HEK293 (cell line): ENCODE results near the gene SMPX.

Source experiments
- CTCF ChIA-PET: fragments of 350-600 bp; formaldehyde crosslinking; extraction: SDS; loops from one replicate; lab custom pipeline; 2021; ENCODE audit warnings: antibody characterized with exemption; lab: Yijun Ruan, JAX
- POLR2A ChIA-PET: fragments of 300-600 bp; formaldehyde crosslinking; extraction: SDS; loops from one replicate; lab custom pipeline; 2020; ENCODE audit warnings: antibody characterized with exemption, inconsistent platforms; lab: Yijun Ruan, JAX
- H3K27ac ChIP-seq: fragments of 200-500 bp; sonication (Bioruptor generic); 2 replicates; pipeline ENCODE4 v1.5.1; 2014; ENCODE audit warnings: low read depth, low read length, control low read depth, inconsistent platforms; ENCODE audit errors: extremely low read depth
- H3K36me3 ChIP-seq, 2 experiments: fragments of 200-500 bp in 1 of 2; sonication (Bioruptor generic) in 1 of 2; 1 replicate in 1 of 2; 2 replicates in 1 of 2; pipeline ENCODE4 v1.5.1; 2014 to 2017; ENCODE audit warnings: inconsistent platforms in 2 of 2, low read length in 2 of 2; ENCODE audit not compliant: control insufficient read depth in 2 of 2, insufficient read depth in 1 of 2
- H3K4me1 ChIP-seq: fragments of 200-500 bp; sonication (Bioruptor generic); 2 replicates; pipeline ENCODE4 v1.5.1; 2014; ENCODE audit warnings: mild to moderate bottlenecking, low read length, inconsistent platforms; ENCODE audit not compliant: control insufficient read depth, insufficient read depth
- H3K4me3 ChIP-seq: 2 replicates; pipeline ENCODE4 v1.5.1; 2011; ENCODE audit warnings: low read depth, mild to moderate bottlenecking, control low read depth, low read length, moderate library complexity
- H3K9me3 ChIP-seq: fragments of 200-500 bp; sonication (Bioruptor generic); 2 replicates; pipeline ENCODE4 v1.5.1; 2014; ENCODE audit warnings: low read depth, low read length, inconsistent platforms; ENCODE audit not compliant: control insufficient read depth, insufficient read depth
- BCL11B ChIP-seq: fragments of 450-650 bp; formaldehyde crosslinking; IDR thresholded peaks from 2 replicates; pipeline ENCODE4 v1.5.1; 2016; ENCODE audit warnings: low read depth, missing biosample characterization, missing genetic modification characterization
- CTCF ChIP-seq: fragments of 450-650 bp; formaldehyde crosslinking; IDR thresholded peaks from 2 replicates; pipeline ENCODE4 v1.5.1; 2016; ENCODE audit warnings: missing biosample characterization, missing genetic modification characterization
- HOXC10 ChIP-seq: sonication (generic); formaldehyde crosslinking; IDR thresholded peaks from 2 replicates; pipeline ENCODE4 v1.8.1; 2023; ENCODE audit warnings: mild to moderate bottlenecking, missing genetic modification reagents
- KLF1 ChIP-seq: fragments of 450-650 bp; formaldehyde crosslinking; IDR thresholded peaks from 2 replicates; pipeline ENCODE4 v1.5.1; 2016; ENCODE audit warnings: missing biosample characterization, missing genetic modification characterization
- MZF1 ChIP-seq: fragments of 450-650 bp; formaldehyde crosslinking; IDR thresholded peaks from 2 replicates; pipeline ENCODE4 v1.5.1; 2017; ENCODE audit warnings: missing biosample characterization, missing genetic modification characterization, borderline replicate concordance
- ZBTB17 ChIP-seq: fragments of 450-650 bp; formaldehyde crosslinking; IDR thresholded peaks from 2 replicates; pipeline ENCODE4 v1.5.1; 2016; ENCODE audit warnings: missing biosample characterization, missing genetic modification characterization
- ZBTB44 ChIP-seq: fragments of 450-650 bp; IDR thresholded peaks from 2 replicates; pipeline ENCODE4 v1.5.1; 2018; ENCODE audit warnings: missing biosample characterization, mild to moderate bottlenecking, missing genetic modification characterization
- ZBTB7A ChIP-seq: fragments of 450-650 bp; formaldehyde crosslinking; IDR thresholded peaks from 2 replicates; pipeline ENCODE4 v1.5.1; 2016; ENCODE audit warnings: low read depth, missing biosample characterization, missing genetic modification characterization
- ZEB2 ChIP-seq: fragments of 450-650 bp; formaldehyde crosslinking; IDR thresholded peaks from 2 replicates; pipeline ENCODE4 v1.5.1; 2016; ENCODE audit warnings: missing biosample characterization, missing genetic modification characterization
- ZFHX2 ChIP-seq: fragments of 450-650 bp; formaldehyde crosslinking; conservative IDR thresholded peaks from 2 replicates; pipeline ENCODE4 v1.5.1; 2016; ENCODE audit warnings: missing biosample characterization, missing genetic modification characterization
- ZNF10 ChIP-seq: fragments of 450-650 bp; formaldehyde crosslinking; IDR thresholded peaks from 2 replicates; pipeline ENCODE4 v1.5.1; 2017; ENCODE audit warnings: missing biosample characterization, missing genetic modification characterization
- ZNF112 ChIP-seq: fragments of 450-650 bp; formaldehyde crosslinking; IDR thresholded peaks from 2 replicates; pipeline ENCODE4 v1.5.0; 2017; ENCODE audit warnings: missing biosample characterization, missing genetic modification characterization
- ZNF114 ChIP-seq: fragments of 450-650 bp; formaldehyde crosslinking; IDR thresholded peaks from 2 replicates; pipeline ENCODE4 v1.5.0; 2017; ENCODE audit warnings: missing biosample characterization, missing genetic modification characterization
- ZNF157 ChIP-seq: fragments of 450-650 bp; formaldehyde crosslinking; IDR thresholded peaks from 2 replicates; pipeline ENCODE4 v1.5.1; 2016; ENCODE audit warnings: missing biosample characterization, missing genetic modification characterization
- ZNF175 ChIP-seq: fragments of 450-650 bp; formaldehyde crosslinking; IDR thresholded peaks from 2 replicates; pipeline ENCODE4 v1.5.1; 2016; ENCODE audit warnings: missing biosample characterization, missing genetic modification characterization
- ZNF19 ChIP-seq: fragments of 450-650 bp; formaldehyde crosslinking; IDR thresholded peaks from 2 replicates; pipeline ENCODE4; 2016; ENCODE audit warnings: missing biosample characterization, missing genetic modification characterization, low read depth
- ZNF214 ChIP-seq: fragments of 450-650 bp; formaldehyde crosslinking; IDR thresholded peaks from 2 replicates; pipeline ENCODE4 v1.5.1; 2017; ENCODE audit warnings: missing biosample characterization, mild to moderate bottlenecking, missing genetic modification characterization, borderline replicate concordance
- ZNF248 ChIP-seq: fragments of 450-650 bp; formaldehyde crosslinking; IDR thresholded peaks from 2 replicates; pipeline ENCODE4 v1.5.1; 2017; ENCODE audit warnings: missing biosample characterization, missing genetic modification characterization
- ZNF555 ChIP-seq: fragments of 450-650 bp; formaldehyde crosslinking; conservative IDR thresholded peaks from 2 replicates; pipeline ENCODE4 v1.5.1; 2017; ENCODE audit warnings: missing biosample characterization, mild to moderate bottlenecking, missing genetic modification characterization, inconsistent platforms
- ZNF623 ChIP-seq: fragments of 450-650 bp; formaldehyde crosslinking; IDR thresholded peaks from 2 replicates; pipeline ENCODE4 v1.5.1; 2016; ENCODE audit warnings: missing biosample characterization, missing genetic modification characterization
- ZNF837 ChIP-seq: fragments of 450-650 bp; formaldehyde crosslinking; IDR thresholded peaks from 2 replicates; pipeline ENCODE4 v1.5.1; 2016; ENCODE audit warnings: missing biosample characterization, missing genetic modification characterization
- TF ChIP-seq, protein P1 (sequence below): fragments of 450-650 bp; formaldehyde crosslinking; IDR thresholded peaks from 2 replicates; pipeline ENCODE4 v1.5.1; 2016; ENCODE audit warnings: missing biosample characterization, missing genetic modification characterization
- TF ChIP-seq, protein P2 (sequence below): fragments of 450-650 bp; formaldehyde crosslinking; IDR thresholded peaks from 2 replicates; pipeline ENCODE4 v1.5.1; 2016; ENCODE audit warnings: missing biosample characterization, missing genetic modification characterization, low read depth
- TF ChIP-seq, protein P3 (sequence below): fragments of 450-650 bp; formaldehyde crosslinking; IDR thresholded peaks from 2 replicates; pipeline ENCODE4 v1.5.1; 2016; ENCODE audit warnings: missing biosample characterization, missing genetic modification characterization
- TF ChIP-seq, protein P4 (sequence below): fragments of 450-650 bp; formaldehyde crosslinking; IDR thresholded peaks from 2 replicates; pipeline ENCODE4 v1.5.1; 2017; ENCODE audit warnings: missing biosample characterization, missing genetic modification characterization

SMPX gene

DNA sequence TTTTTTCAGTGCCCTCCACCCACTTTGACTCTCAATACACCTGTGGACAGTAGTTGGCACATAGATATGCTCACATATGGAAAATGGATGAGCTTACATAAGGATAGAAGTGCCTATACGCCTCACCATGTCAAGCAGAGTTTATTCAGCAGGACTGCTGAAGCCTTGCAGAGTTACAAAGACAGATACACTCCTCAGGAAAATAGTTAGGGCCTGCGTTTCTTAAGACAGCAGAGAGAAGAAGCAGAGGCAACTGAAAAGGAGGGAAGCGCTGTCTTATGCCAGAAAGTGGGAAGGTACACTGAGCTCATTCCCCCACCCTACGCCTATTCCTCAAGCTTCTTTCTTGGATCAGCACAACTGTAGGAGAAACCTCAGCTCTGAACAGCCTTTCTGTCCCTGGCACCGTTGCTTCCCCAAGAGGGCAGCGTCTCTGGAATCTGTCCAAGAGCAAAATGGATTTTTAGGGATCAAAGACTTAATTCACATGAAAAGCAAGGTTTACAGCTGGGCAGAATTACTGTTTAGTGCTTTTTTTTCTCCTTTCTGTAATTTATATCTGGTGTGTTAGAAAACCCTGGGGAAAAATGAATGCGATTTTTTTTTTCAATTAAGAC, 44.2 kb upstream of the SMPX start:
- Histone ChIP-seq H3K36me3 (no peaks in the 10 kb centered on the region), H3K4me1 (peaks cover 4% of the 10 kb centered on the region), H3K9me3 (no peaks in the 10 kb centered on the region), H3K4me3 (no peak overlapping the region), H3K27ac (no peak overlapping the region)
- ChIA-PET POLR2A (no interaction called here), CTCF (interaction anchor here (0.5 to 1.0 kb wide), 2 partner anchors 12 to 61 kb away, joined by 3 to 4 read pairs; no protein-coding TSS in a partner anchor)
- TF ChIP-seq ZBTB7A (no peak), BCL11B (tag by site-specific recombination) (no peak), ZNF214 (no peak), ZNF157 (tag by site-specific recombination) (no peak), ZNF19 (no peak), ZNF623 (no peak), ZFHX2 (no peak), MZF1 (tag by site-specific recombination) (no peak), ZNF10 (tag by site-specific recombination) (no peak), ZNF248 (tag by site-specific recombination) (no peak), ZNF114 (no peak), ZBTB44 (no peak), KLF1 (tag by site-specific recombination) (no peak), CTCF (tag by site-specific recombination) (no peak), ZNF837 (tag by site-specific recombination) (no peak)
- TF ChIP-seq, protein P1, sequence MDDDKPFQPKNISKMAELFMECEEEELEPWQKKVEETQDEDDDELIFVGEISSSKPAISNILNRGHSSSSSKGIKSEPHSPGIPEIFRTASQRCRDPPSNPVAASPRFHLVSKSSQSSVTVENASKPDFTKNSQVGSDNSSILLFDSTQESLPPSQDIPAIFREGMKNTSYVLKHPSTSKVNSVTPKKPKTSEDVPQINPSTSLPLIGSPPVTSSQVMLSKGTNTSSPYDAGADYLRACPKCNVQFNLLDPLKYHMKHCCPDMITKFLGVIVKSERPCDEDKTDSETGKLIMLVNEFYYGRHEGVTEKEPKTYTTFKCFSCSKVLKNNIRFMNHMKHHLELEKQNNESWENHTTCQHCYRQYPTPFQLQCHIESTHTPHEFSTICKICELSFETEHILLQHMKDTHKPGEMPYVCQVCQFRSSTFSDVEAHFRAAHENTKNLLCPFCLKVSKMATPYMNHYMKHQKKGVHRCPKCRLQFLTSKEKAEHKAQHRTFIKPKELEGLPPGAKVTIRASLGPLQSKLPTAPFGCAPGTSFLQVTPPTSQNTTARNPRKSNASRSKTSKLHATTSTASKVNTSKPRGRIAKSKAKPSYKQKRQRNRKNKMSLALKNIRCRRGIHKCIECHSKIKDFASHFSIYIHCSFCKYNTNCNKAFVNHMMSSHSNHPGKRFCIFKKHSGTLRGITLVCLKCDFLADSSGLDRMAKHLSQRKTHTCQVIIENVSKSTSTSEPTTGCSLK (tag by site-specific recombination), result no peak

GRCh38 chrX:21800344-21800770, 42.4 kb upstream of the SMPX start:
- H3K36me3 ChIP-seq, result no peaks in the 10 kb centered on the region
- peaks cover 4% of the 10 kb centered on the region for H3K4me1 ChIP-seq
- POLR2A ChIA-PET, result no interaction called here
- no peak overlapping the region for H3K4me3 ChIP-seq
- peak overlapping the region; percentile 10; the same call in 1 of the 2 replicates for H3K27ac ChIP-seq
- CTCF ChIA-PET, result no interaction called here
- no peaks in the 10 kb centered on the region for H3K9me3 ChIP-seq
- TF ChIP-seq ZEB2 (tag by site-specific recombination), result 0 out of 2 replicates have a peak, but pooled peaks have one; percentile 29
- TF ChIP-seq, protein P2, sequence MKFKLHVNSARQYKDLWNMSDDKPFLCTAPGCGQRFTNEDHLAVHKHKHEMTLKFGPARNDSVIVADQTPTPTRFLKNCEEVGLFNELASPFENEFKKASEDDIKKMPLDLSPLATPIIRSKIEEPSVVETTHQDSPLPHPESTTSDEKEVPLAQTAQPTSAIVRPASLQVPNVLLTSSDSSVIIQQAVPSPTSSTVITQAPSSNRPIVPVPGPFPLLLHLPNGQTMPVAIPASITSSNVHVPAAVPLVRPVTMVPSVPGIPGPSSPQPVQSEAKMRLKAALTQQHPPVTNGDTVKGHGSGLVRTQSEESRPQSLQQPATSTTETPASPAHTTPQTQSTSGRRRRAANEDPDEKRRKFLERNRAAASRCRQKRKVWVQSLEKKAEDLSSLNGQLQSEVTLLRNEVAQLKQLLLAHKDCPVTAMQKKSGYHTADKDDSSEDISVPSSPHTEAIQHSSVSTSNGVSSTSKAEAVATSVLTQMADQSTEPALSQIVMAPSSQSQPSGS, result no peak
- TF ChIP-seq, protein P3, sequence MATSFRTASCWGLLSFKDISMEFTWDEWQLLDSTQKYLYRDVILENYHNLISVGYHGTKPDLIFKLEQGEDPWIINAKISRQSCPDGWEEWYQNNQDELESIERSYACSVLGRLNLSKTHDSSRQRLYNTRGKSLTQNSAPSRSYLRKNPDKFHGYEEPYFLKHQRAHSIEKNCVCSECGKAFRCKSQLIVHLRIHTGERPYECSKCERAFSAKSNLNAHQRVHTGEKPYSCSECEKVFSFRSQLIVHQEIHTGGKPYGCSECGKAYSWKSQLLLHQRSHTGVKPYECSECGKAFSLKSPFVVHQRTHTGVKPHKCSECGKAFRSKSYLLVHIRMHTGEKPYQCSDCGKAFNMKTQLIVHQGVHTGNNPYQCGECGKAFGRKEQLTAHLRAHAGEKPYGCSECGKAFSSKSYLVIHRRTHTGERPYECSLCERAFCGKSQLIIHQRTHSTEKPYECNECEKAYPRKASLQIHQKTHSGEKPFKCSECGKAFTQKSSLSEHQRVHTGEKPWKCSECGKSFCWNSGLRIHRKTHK (tag by site-specific recombination), result no peak
- TF ChIP-seq ZBTB17 (tag by site-specific recombination), result no peak
- TF ChIP-seq HOXC10 (CRISPR knock-in tag), result no peak
- TF ChIP-seq ZNF112 (tag by site-specific recombination), result no peak
- TF ChIP-seq ZNF10 (tag by site-specific recombination), result no peak
- TF ChIP-seq, protein P4, sequence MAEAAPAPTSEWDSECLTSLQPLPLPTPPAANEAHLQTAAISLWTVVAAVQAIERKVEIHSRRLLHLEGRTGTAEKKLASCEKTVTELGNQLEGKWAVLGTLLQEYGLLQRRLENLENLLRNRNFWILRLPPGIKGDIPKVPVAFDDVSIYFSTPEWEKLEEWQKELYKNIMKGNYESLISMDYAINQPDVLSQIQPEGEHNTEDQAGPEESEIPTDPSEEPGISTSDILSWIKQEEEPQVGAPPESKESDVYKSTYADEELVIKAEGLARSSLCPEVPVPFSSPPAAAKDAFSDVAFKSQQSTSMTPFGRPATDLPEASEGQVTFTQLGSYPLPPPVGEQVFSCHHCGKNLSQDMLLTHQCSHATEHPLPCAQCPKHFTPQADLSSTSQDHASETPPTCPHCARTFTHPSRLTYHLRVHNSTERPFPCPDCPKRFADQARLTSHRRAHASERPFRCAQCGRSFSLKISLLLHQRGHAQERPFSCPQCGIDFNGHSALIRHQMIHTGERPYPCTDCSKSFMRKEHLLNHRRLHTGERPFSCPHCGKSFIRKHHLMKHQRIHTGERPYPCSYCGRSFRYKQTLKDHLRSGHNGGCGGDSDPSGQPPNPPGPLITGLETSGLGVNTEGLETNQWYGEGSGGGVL (tag by site-specific recombination), result peak; percentile 36; the same call in 1 of the 2 replicates
- no peak for TF ChIP-seq ZNF175 (tag by site-specific recombination)
- TF ChIP-seq ZNF555, result no peak
